HEK293 (cell line): ENCODE results near the gene FGF23.

Experiments used
- CTCF ChIA-PET: fragments of 350-600 bp; formaldehyde crosslinking; extraction: SDS; loops from one replicate; lab custom pipeline; 2021; ENCODE audit warnings: antibody characterized with exemption; lab: Yijun Ruan, JAX
- POLR2A ChIA-PET: fragments of 300-600 bp; formaldehyde crosslinking; extraction: SDS; loops from one replicate; lab custom pipeline; 2020; ENCODE audit warnings: antibody characterized with exemption, inconsistent platforms; lab: Yijun Ruan, JAX
- H3K27ac ChIP-seq: fragments of 200-500 bp; sonication (Bioruptor generic); 2 replicates; pipeline ENCODE4 v1.5.1; 2014; ENCODE audit warnings: low read depth, low read length, control low read depth, inconsistent platforms; ENCODE audit errors: extremely low read depth
- H3K36me3 ChIP-seq, 2 experiments: fragments of 200-500 bp in 1 of 2; sonication (Bioruptor generic) in 1 of 2; 1 replicate in 1 of 2; 2 replicates in 1 of 2; pipeline ENCODE4 v1.5.1; 2014 to 2017; ENCODE audit warnings: inconsistent platforms in 2 of 2, low read length in 2 of 2; ENCODE audit not compliant: control insufficient read depth in 2 of 2, insufficient read depth in 1 of 2
- H3K4me1 ChIP-seq: fragments of 200-500 bp; sonication (Bioruptor generic); 2 replicates; pipeline ENCODE4 v1.5.1; 2014; ENCODE audit warnings: mild to moderate bottlenecking, low read length, inconsistent platforms; ENCODE audit not compliant: control insufficient read depth, insufficient read depth
- H3K4me3 ChIP-seq: 2 replicates; pipeline ENCODE4 v1.5.1; 2011; ENCODE audit warnings: low read depth, mild to moderate bottlenecking, control low read depth, low read length, moderate library complexity
- H3K9me3 ChIP-seq: fragments of 200-500 bp; sonication (Bioruptor generic); 2 replicates; pipeline ENCODE4 v1.5.1; 2014; ENCODE audit warnings: low read depth, low read length, inconsistent platforms; ENCODE audit not compliant: control insufficient read depth, insufficient read depth
- EGR2 ChIP-seq: fragments of 450-650 bp; formaldehyde crosslinking; IDR thresholded peaks from 2 replicates; pipeline ENCODE4 v1.5.1; 2016; ENCODE audit warnings: low read depth, missing biosample characterization, missing genetic modification characterization
- GLI4 ChIP-seq: fragments of 450-650 bp; formaldehyde crosslinking; IDR thresholded peaks from 2 replicates; pipeline ENCODE4 v1.5.1; 2016; ENCODE audit warnings: missing biosample characterization, missing genetic modification characterization
- HOXD13 ChIP-seq: sonication (generic); formaldehyde crosslinking; IDR thresholded peaks from 2 replicates; pipeline ENCODE4 v1.8.0; 2022; ENCODE audit warnings: missing genetic modification reagents, borderline replicate concordance
- KLF1 ChIP-seq: fragments of 450-650 bp; formaldehyde crosslinking; IDR thresholded peaks from 2 replicates; pipeline ENCODE4 v1.5.1; 2016; ENCODE audit warnings: missing biosample characterization, missing genetic modification characterization
- KLF16 ChIP-seq: fragments of 450-650 bp; formaldehyde crosslinking; IDR thresholded peaks from 2 replicates; pipeline ENCODE4 v1.5.1; 2017; ENCODE audit warnings: missing biosample characterization, missing genetic modification characterization
- KLF7 ChIP-seq: fragments of 450-650 bp; formaldehyde crosslinking; IDR thresholded peaks from 2 replicates; pipeline ENCODE4 v1.5.1; 2016; ENCODE audit warnings: missing biosample characterization, missing genetic modification characterization, borderline replicate concordance
- MEIS1 ChIP-seq: sonication (generic); formaldehyde crosslinking; IDR thresholded peaks from 2 replicates; pipeline ENCODE4 v1.8.1; 2022; ENCODE audit warnings: missing genetic modification reagents, mild to moderate bottlenecking, borderline replicate concordance
- MYNN ChIP-seq: fragments of 450-650 bp; formaldehyde crosslinking; IDR thresholded peaks from 2 replicates; pipeline ENCODE4 v1.5.1; 2016; ENCODE audit warnings: missing biosample characterization, missing genetic modification characterization, borderline replicate concordance
- MZF1 ChIP-seq: fragments of 450-650 bp; formaldehyde crosslinking; IDR thresholded peaks from 2 replicates; pipeline ENCODE4 v1.5.1; 2017; ENCODE audit warnings: missing biosample characterization, missing genetic modification characterization, borderline replicate concordance
- OSR2 ChIP-seq: fragments of 450-650 bp; formaldehyde crosslinking; IDR thresholded peaks from 2 replicates; pipeline ENCODE4 v1.5.1; 2016; ENCODE audit warnings: missing biosample characterization, missing genetic modification characterization
- ZBTB26 ChIP-seq: fragments of 450-650 bp; formaldehyde crosslinking; optimal IDR thresholded peaks from 2 replicates; pipeline ENCODE3; 2016; ENCODE audit warnings: missing biosample characterization, mild to moderate bottlenecking, missing genetic modification characterization
- ZBTB44 ChIP-seq: fragments of 450-650 bp; IDR thresholded peaks from 2 replicates; pipeline ENCODE4 v1.5.1; 2018; ENCODE audit warnings: missing biosample characterization, mild to moderate bottlenecking, missing genetic modification characterization
- ZEB2 ChIP-seq: fragments of 450-650 bp; formaldehyde crosslinking; IDR thresholded peaks from 2 replicates; pipeline ENCODE4 v1.5.1; 2016; ENCODE audit warnings: missing biosample characterization, missing genetic modification characterization
- ZFHX2 ChIP-seq: fragments of 450-650 bp; formaldehyde crosslinking; conservative IDR thresholded peaks from 2 replicates; pipeline ENCODE4 v1.5.1; 2016; ENCODE audit warnings: missing biosample characterization, missing genetic modification characterization
- ZFP69B ChIP-seq: fragments of 450-650 bp; formaldehyde crosslinking; IDR thresholded peaks from 2 replicates; pipeline ENCODE4 v1.5.1; 2016; ENCODE audit warnings: missing biosample characterization, missing genetic modification characterization
- ZNF114 ChIP-seq: fragments of 450-650 bp; formaldehyde crosslinking; IDR thresholded peaks from 2 replicates; pipeline ENCODE4 v1.5.0; 2017; ENCODE audit warnings: missing biosample characterization, missing genetic modification characterization
- ZNF174 ChIP-seq: fragments of 450-650 bp; formaldehyde crosslinking; IDR thresholded peaks from 2 replicates; pipeline ENCODE4 v1.5.0; 2017; ENCODE audit warnings: missing biosample characterization, mild to moderate bottlenecking, missing genetic modification characterization
- ZNF211 ChIP-seq: fragments of 450-650 bp; formaldehyde crosslinking; IDR thresholded peaks from 2 replicates; pipeline ENCODE4 v1.5.1; 2016; ENCODE audit warnings: low read depth, missing biosample characterization, missing genetic modification characterization
- ZNF23 ChIP-seq: fragments of 450-650 bp; formaldehyde crosslinking; IDR thresholded peaks from 2 replicates; pipeline ENCODE4 v1.5.1; 2016; ENCODE audit warnings: missing biosample characterization, missing genetic modification characterization, borderline replicate concordance
- ZNF423 ChIP-seq: fragments of 450-650 bp; formaldehyde crosslinking; IDR thresholded peaks from 2 replicates; pipeline ENCODE4 v1.5.1; 2016; ENCODE audit warnings: missing biosample characterization, missing genetic modification characterization
- ZNF510 ChIP-seq: fragments of 450-650 bp; formaldehyde crosslinking; IDR thresholded peaks from 2 replicates; pipeline ENCODE4 v1.5.1; 2018; ENCODE audit warnings: mild to moderate bottlenecking, missing genetic modification characterization, missing biosample characterization; ENCODE audit not compliant: insufficient replicate concordance
- ZNF596 ChIP-seq: fragments of 450-650 bp; IDR thresholded peaks from 2 replicates; pipeline ENCODE4 v1.5.0; 2018; ENCODE audit warnings: missing biosample characterization, mild to moderate bottlenecking, missing genetic modification characterization, moderate library complexity
- ZNF623 ChIP-seq: fragments of 450-650 bp; formaldehyde crosslinking; IDR thresholded peaks from 2 replicates; pipeline ENCODE4 v1.5.1; 2016; ENCODE audit warnings: missing biosample characterization, missing genetic modification characterization
- TF ChIP-seq, protein P1 (sequence below): fragments of 450-650 bp; formaldehyde crosslinking; IDR thresholded peaks from 2 replicates; pipeline ENCODE4 v1.5.1; 2016; ENCODE audit warnings: missing biosample characterization, missing genetic modification characterization
- TF ChIP-seq, protein P2 (sequence below): fragments of 450-650 bp; formaldehyde crosslinking; IDR thresholded peaks from 2 replicates; pipeline ENCODE4 v1.5.1; 2016; ENCODE audit warnings: missing biosample characterization, missing genetic modification characterization

FGF23 gene

DNA sequence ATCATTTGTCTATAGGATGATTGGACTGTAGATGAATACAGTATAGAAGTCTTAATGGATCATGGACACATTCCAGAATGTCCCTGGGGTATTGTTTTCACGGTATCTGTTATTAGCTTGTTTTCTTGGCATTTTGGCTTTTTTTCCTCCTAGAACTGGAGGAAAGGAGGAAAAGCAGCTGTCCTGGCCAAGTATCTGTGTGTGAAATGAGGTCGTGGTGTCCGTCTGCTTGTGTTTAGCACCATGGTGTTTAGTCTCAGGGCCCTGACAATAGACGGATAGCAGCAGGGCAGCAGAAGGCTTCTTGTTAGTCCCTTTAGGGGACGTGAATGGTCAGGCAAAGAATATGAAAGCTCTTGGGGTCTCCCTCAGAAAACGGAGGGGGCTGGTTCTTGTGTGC, 44.9 kb upstream of the FGF23 start:
- ChIA-PET CTCF (no interaction called here), POLR2A (no interaction called here)
- H3K4me3 ChIP-seq = no peak overlapping the region
- H3K9me3 ChIP-seq = no peaks in the 10 kb centered on the region
- no peaks in the 10 kb centered on the region for H3K36me3 ChIP-seq
- no peak overlapping the region for H3K27ac ChIP-seq
- H3K4me1 ChIP-seq = no peaks in the 10 kb centered on the region
- no peak for TF ChIP-seq KLF7 (tag by site-specific recombination)

DNA sequence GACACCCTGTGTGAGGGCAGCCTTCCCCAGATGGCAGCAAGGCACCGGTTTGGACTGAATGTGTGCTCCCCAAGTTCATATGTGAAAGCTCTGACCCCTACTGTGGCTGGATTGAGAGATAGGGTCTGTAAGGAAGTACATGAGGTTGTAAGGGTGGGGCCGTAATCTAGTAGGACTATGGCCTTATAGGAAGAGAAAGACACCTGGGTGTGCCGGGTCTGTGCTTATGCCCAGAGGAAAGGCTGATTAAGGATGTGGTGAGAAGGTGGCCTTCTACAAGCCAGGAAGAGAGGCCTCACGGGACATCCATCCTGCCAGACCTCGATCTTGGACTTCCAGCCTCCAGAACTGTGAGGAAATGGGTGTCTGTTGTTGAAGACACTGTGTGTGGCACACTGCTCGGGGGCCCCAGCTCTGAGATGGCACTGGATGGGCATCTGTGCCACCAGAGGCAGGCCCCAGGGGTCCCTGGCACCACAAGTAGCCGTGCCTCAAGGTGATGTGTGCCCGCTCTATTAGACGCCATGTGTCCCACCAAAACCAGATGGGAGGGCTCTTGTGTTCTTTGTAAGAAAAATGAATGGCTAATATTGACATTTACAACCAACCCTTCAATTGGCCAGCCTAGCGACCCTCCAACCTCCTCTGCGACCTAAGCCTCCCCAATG, 44.1 kb upstream of the FGF23 start:
- POLR2A ChIA-PET = no interaction called here
- no peak for TF ChIP-seq OSR2 (tag by site-specific recombination)
- no peak for TF ChIP-seq ZNF174 (tag by site-specific recombination)
- no peak for TF ChIP-seq EGR2 (tag by site-specific recombination)
- no peak for TF ChIP-seq MYNN (tag by site-specific recombination)
- TF ChIP-seq MZF1 = no peak
- no peak for TF ChIP-seq ZEB2 (tag by site-specific recombination)
- TF ChIP-seq, protein P1, sequence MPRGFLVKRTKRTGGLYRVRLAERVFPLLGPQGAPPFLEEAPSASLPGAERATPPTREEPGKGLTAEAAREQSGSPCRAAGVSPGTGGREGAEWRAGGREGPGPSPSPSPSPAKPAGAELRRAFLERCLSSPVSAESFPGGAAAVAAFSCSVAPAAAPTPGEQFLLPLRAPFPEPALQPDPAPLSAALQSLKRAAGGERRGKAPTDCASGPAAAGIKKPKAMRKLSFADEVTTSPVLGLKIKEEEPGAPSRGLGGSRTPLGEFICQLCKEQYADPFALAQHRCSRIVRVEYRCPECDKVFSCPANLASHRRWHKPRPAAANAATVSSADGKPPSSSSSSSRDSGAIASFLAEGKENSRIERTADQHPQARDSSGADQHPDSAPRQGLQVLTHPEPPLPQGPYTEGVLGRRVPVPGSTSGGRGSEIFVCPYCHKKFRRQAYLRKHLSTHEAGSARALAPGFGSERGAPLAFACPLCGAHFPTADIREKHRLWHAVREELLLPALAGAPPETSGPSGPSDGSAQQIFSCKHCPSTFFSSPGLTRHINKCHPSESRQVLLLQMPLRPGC (tag by site-specific recombination) = no peak
- TF ChIP-seq ZNF596 (tag by site-specific recombination) = no peak
- TF ChIP-seq ZNF510 (tag by site-specific recombination) = no peak
- TF ChIP-seq ZNF423 (tag by site-specific recombination) = no peak
- no peak for TF ChIP-seq ZNF114 (tag by site-specific recombination)
- TF ChIP-seq, all 188 proteins: peak for 0
- Histone ChIP-seq H3K4me3 (no peak overlapping the region), H3K4me1 (no peaks in the 10 kb centered on the region), H3K27ac (no peak overlapping the region), H3K9me3 (no peaks in the 10 kb centered on the region), H3K36me3 (no peaks in the 10 kb centered on the region)
- CTCF ChIA-PET = interaction anchor here (0.6 to 0.9 kb wide), 2 partner anchors 101 to 386 kb away, joined by 3 read pairs; no protein-coding TSS in a partner anchor

- H3K9me3 ChIP-seq = no peaks in the 10 kb centered on the region
- H3K4me3 ChIP-seq = no peak overlapping the region
- no peaks in the 10 kb centered on the region for H3K36me3 ChIP-seq
- no peaks in the 10 kb centered on the region for H3K4me1 ChIP-seq
- ChIA-PET POLR2A (no interaction called here), CTCF (interaction anchor here (0.6 to 1.6 kb wide), 5 partner anchors 11 to 385 kb away, joined by 3 to 5 read pairs (median 4); no protein-coding TSS in a partner anchor)
- H3K27ac ChIP-seq = no peak overlapping the region
- TF ChIP-seq, protein P2, sequence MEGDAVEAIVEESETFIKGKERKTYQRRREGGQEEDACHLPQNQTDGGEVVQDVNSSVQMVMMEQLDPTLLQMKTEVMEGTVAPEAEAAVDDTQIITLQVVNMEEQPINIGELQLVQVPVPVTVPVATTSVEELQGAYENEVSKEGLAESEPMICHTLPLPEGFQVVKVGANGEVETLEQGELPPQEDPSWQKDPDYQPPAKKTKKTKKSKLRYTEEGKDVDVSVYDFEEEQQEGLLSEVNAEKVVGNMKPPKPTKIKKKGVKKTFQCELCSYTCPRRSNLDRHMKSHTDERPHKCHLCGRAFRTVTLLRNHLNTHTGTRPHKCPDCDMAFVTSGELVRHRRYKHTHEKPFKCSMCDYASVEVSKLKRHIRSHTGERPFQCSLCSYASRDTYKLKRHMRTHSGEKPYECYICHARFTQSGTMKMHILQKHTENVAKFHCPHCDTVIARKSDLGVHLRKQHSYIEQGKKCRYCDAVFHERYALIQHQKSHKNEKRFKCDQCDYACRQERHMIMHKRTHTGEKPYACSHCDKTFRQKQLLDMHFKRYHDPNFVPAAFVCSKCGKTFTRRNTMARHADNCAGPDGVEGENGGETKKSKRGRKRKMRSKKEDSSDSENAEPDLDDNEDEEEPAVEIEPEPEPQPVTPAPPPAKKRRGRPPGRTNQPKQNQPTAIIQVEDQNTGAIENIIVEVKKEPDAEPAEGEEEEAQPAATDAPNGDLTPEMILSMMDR (tag by site-specific recombination) = no peak
- TF ChIP-seq ZNF23 (tag by site-specific recombination) = no peak
- TF ChIP-seq KLF16 (tag by site-specific recombination) = no peak
- TF ChIP-seq ZFP69B (tag by site-specific recombination) = no peak
- TF ChIP-seq KLF1 = peak; percentile 53
- no peak for TF ChIP-seq HOXD13 (CRISPR knock-in tag)
- no peak for TF ChIP-seq ZNF623 (tag by site-specific recombination)
- no peak for TF ChIP-seq ZNF211
- no peak for TF ChIP-seq ZNF596 (tag by site-specific recombination)
- no peak for TF ChIP-seq MEIS1 (CRISPR knock-in tag)
- TF ChIP-seq ZNF510 (tag by site-specific recombination) = no peak
- TF ChIP-seq ZFHX2 (tag by site-specific recombination) = peak; percentile 87
- no peak for TF ChIP-seq ZBTB44 (tag by site-specific recombination)
- no peak for TF ChIP-seq GLI4 (tag by site-specific recombination)
- TF ChIP-seq ZBTB26 (tag by site-specific recombination) = no peak
These were observed 43.5 kb upstream of the FGF23 start for GRCh38 chr12:4422985-4423384.
